ENCODE data around the gene UPK1A.

UPK1A gene

DNA sequence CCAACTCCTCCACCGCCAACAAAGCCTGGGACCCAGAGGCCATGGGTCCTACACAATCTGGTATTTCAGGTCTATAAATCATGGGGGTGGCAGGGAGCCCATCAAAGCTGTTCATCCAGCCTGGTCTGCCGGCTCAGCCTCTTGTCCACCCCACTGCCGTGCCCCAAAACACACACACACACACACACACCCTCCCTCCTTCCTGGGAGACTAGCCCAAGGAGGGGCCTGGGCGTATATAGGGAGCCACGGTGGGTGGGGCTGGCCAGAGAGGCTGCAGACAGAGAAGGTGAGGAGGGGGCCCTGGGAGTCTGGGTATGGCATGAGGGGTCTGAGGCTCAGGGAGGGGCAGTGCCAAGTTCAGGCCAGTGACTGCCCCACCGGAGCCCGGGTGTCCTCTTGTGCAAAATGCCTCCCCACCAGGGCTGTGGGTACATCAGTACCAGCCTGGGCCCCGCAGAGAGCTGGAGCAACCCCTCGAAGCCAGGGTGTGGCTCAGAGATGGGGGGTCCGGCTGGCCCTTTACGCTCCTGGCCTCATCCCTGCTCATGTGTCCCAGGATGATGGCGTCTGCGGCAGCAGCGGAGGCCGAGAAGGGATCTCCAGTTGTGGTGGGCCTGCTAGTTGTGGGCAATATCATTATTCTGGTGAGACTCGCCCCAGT lies at the start of gene UPK1A:
TSS of gene UPK1A (plus strand) at position 267 of the 663 bp plus-strand sequence. CDS start at position 563, 296 bp downstream.
- TF ChIP-seq, protein P1, sequence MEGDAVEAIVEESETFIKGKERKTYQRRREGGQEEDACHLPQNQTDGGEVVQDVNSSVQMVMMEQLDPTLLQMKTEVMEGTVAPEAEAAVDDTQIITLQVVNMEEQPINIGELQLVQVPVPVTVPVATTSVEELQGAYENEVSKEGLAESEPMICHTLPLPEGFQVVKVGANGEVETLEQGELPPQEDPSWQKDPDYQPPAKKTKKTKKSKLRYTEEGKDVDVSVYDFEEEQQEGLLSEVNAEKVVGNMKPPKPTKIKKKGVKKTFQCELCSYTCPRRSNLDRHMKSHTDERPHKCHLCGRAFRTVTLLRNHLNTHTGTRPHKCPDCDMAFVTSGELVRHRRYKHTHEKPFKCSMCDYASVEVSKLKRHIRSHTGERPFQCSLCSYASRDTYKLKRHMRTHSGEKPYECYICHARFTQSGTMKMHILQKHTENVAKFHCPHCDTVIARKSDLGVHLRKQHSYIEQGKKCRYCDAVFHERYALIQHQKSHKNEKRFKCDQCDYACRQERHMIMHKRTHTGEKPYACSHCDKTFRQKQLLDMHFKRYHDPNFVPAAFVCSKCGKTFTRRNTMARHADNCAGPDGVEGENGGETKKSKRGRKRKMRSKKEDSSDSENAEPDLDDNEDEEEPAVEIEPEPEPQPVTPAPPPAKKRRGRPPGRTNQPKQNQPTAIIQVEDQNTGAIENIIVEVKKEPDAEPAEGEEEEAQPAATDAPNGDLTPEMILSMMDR (IDR thresholded peaks at IDR 0.05; ENCODE audit: control insufficient read depth, extremely low read depth, insufficient read depth) = no peak
- DNase-seq (ENCODE audit: low read depth) = no peak
- H3K4me3 ChIP-seq (ENCODE audit: low read depth, low read length) = no peak within 1 kb of the TSS

DNA sequence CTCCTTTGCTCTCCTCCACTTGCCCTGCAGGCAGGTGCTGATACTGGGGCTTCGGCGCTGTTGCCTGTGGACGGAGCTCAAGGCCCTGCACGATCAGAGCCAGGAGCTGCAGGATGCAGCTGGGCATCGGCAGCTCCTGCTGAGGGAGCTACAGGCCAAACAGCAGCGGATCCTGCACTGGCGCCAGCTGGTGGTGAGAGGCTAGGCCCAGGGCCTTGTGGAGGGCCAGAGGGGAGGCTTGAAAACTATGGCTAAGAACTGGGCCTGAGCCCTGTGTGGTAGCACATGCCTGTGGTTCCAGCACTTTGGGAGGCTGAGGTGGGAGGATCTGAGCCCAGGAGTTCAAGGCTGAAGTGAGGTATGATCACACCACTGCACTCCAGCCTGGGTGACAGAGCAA lies 47.5 kb upstream of the UPK1A start:
- no peak overlapping the region for H3K4me3 ChIP-seq (ENCODE audit: low read depth, low read length)
- DNase-seq (ENCODE audit: low read depth) = no peak
- TF ChIP-seq, protein P1 (IDR thresholded peaks at IDR 0.05; ENCODE audit: control insufficient read depth, extremely low read depth, insufficient read depth) = no peak

DNA sequence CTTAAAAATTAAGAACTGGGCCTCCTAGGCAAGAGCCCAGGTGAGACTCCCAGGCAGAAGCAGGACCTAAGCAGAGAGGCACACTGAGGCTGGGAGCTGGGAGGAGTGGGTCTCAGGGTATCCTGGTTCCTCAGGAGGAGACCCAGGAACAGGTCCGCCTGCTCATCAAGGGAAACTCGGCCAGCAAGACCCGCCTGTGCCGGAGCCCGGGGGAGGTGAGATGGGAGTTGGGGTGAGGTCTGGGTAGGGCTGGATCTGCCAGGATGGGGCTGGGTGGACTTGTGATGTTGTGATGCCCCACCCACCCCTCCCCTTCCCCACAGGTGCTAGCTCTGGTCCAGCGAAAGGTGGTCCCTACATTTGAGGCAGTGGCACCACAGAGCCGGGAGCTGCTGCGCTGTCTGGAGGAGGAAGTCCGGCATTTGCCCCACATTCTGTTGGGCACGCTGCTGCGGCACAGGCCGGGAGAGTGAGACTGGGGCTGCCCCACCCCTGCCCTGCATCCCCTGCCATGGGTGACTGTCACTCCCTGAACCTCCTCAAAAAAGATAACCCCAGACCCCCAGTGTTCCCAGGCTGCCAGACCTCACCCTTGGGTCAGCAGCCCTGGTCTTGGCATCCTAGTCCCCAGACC lies 46.9 kb upstream of the UPK1A start:
- TF ChIP-seq, protein P1 (IDR thresholded peaks at IDR 0.05; ENCODE audit: control insufficient read depth, extremely low read depth, insufficient read depth) = no peak
- no peak overlapping the region for H3K4me3 ChIP-seq (ENCODE audit: low read depth, low read length)
- no peak for DNase-seq (ENCODE audit: low read depth)

DNA sequence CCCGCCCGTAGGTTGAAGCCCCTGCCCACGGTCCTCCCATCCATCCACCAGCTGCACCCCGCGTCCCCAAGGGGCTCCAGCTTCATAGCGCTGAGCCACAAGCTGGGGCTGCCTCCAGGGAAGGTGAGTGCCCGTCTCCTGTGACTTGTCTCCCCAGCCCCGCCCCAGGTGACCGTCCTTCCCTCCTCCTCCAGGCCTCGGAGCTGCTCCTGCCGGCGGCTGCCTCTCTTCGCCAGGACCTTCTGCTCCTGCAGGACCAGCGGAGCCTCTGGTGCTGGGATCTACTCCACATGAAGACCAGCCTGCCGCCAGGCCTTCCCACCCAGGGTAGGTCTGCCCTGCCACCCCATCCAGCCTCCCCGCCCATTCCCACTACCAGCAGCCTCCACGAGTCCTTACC lies 46.3 kb upstream of the UPK1A start:
- no peak for DNase-seq (ENCODE audit: low read depth)
- TF ChIP-seq, protein P1 (IDR thresholded peaks at IDR 0.05; ENCODE audit: control insufficient read depth, extremely low read depth, insufficient read depth) = no peak
- H3K4me3 ChIP-seq (ENCODE audit: low read depth, low read length) = no peak overlapping the region

DNA sequence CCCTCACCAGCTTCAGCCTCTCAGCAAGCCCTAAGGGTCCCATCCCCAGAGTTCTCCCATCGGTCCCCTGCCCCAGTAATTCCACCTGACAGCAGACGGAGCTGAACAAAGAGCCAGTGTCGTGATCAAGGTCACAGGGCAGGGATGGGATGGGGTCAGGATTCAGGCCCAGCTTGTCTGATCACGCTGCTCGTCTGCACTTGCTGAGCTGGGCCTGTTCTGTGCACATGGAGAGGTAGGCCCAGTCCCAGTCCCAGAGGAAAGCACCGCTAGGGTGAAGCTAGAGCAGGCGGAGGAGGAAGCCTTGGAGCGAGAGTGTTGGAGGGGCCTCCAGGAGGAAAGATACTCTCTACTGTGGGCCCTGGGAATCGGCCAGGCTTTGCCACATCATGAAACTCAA lies 44.6 kb upstream of the UPK1A start:
- no peak overlapping the region for H3K4me3 ChIP-seq (ENCODE audit: low read depth, low read length)
- no peak for DNase-seq (ENCODE audit: low read depth)
- TF ChIP-seq, protein P1 (IDR thresholded peaks at IDR 0.05; ENCODE audit: control insufficient read depth, extremely low read depth, insufficient read depth) = no peak

DNA sequence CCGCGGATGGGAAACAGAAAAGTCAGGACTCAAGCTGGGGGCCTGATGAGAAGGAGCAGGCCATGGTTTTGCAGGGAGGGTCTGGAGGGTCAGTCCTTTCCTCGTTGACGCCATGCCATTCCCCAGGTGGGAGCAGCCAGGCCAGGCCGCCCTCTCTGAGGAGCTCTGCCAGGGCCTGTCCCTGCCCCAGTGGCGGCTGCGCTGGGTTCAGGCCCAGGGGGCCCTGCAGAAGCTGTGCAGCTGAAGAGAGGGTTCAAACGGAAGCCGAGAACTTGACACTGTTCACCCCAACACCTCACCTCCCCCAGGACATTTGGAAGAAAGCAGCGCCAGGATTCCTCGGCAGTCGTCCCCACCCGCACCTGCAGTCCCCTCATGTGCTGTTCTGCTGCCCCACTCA lies 43.6 kb upstream of the UPK1A start:
- DNase-seq (ENCODE audit: low read depth) = no peak
- H3K4me3 ChIP-seq (ENCODE audit: low read depth, low read length) = no peak overlapping the region
- TF ChIP-seq, protein P1 (IDR thresholded peaks at IDR 0.05; ENCODE audit: control insufficient read depth, extremely low read depth, insufficient read depth) = no peak
